HG03558 (cell line): ENCODE data around the gene B3GAT1.

ENCODE experiments used
- ATAC-seq: cut with Tn5 transposase; IDR thresholded peaks from one replicate; pipeline ENCODE4 v1.9.1; 2021; ENCODE audit warnings: moderate number of reproducible peaks; ENCODE audit not compliant: unreplicated experiment; ENCODE audit errors: extremely low read depth

Gene B3GAT1

DNA sequence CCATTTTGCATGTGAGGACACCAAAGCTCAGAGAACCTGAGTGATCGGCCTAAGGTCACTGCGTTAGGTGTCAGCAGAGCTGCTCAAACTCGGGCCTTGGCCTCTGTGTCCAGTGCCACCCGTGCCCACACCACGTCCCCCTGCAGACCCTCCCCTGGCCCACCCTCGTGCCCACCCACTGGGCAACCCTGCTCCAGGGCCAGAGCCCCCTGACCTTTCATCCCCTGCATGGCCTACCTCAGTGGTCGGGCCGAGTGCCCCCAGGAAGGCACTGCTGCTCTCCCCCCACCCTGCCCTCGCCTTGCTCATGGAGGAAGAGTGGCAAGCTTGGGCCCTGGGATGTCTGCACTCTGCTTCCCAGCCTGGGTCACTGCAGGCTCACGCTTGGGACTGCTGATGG lies 17.7 kb downstream of the B3GAT1 start:
- ATAC-seq: no peak

DNA sequence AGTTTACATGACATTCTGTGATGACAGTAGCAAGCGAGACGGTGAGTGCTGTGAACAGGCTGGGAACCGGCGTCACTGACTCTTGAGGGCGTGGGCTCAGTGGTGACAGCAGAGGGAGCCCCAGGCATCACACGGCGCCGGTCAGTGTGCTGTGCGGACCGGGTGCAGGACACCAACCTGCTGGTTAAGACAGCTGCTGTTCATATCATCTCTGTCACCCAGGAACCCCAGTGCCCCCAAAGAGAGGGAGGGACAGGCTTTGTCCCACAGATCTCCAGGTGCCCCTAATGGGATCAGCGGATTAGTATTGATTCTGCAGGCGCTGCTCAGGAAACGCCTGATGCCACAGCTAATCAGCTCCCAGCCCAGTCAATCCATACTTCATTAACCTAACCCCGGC lies 18.4 kb downstream of the B3GAT1 start:
- ATAC-seq: no peak

DNA sequence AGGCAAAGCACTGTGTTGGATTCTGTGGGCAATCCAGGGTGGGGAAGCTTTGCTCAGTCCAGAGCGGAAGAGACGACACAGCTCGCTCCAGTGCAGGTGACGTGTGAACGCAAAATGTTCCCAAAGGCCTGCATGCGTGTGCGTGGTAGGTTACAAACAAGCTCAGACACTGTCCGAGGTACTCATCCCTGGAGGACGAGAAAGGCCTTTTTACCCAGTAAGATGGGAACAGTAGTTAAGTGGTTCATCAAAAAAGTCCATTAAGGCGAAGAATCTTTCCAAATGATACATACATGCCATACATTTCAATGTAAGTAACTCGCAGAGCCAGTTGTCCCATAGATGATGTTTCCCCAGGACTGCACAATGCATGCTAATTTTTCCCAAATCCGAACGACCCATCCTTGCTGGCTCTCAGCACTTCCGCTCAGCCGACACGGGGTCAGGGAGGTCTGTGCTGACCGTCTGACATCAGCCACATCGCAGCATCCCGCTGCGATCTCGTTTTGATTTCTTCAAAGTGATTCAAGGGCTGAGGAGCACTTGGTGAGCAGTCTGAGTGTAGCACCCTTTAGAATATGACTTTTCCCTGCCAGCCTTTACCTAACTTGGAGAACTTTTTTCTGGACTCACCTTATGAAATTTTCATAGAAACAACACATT lies 19.0 kb downstream of the B3GAT1 start:
- no peak for ATAC-seq

DNA sequence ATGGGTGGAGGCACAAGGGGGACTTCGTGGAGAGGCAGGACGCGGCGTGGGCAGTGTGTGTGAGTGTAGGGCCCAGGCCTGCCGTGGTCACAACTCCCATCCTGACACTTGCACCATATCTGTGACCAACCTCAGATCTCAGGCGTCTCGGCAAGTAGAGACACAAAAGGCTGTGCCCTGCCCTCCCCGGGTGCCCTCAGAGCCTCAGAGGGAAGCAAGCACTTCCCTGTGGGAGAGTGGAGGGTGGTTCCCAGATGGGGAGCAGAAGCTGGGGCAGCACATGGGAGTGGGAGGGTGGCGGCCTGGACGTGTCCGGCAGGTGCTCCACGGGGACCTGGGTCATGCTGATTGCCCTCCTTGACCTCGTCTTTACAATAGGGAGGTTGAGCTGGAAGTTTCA lies 20.4 kb downstream of the B3GAT1 start:
- ATAC-seq: no peak

DNA sequence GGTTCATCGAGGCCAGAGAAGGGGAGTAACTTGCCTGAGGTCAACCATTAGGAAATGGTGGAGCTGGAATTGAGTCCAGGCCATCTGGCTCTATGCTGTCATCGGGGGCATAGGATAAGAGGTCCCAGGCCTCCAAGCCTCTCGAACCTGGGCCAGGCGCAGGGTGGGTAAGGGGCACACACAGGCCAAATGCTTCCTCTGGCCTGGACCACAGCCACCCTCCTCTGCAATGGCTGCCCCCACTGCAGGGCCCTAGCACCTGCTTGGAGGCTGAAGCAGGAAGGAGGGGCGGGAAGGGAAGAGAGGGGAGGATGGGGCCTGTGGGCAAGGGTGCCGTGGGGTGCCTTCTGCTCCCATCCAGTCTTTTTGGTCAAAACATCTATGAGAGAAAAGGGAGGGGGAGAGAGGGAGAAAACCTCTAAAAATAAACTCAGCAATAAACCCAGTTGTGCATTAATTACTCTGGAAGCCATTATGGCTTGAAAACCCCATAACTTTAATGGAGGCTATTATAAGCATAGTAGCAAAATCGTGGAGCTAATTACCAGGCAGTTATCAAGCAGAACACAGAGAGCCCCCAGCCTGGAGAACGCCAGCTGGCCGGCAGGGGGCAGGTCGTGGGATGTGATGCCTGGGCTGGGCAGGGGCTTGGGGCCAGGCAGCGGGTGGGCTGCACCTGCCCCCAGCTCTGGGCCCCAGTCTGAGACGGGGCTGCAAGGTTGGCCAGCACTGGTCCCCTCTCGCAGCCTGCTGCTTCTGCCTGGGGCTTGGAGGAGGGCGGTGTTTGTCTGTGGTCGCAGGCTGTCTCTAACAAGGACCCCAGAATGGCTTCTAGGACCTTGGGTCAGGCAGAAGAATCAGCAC lies 21.1 kb downstream of the B3GAT1 start:
- ATAC-seq: no peak

DNA sequence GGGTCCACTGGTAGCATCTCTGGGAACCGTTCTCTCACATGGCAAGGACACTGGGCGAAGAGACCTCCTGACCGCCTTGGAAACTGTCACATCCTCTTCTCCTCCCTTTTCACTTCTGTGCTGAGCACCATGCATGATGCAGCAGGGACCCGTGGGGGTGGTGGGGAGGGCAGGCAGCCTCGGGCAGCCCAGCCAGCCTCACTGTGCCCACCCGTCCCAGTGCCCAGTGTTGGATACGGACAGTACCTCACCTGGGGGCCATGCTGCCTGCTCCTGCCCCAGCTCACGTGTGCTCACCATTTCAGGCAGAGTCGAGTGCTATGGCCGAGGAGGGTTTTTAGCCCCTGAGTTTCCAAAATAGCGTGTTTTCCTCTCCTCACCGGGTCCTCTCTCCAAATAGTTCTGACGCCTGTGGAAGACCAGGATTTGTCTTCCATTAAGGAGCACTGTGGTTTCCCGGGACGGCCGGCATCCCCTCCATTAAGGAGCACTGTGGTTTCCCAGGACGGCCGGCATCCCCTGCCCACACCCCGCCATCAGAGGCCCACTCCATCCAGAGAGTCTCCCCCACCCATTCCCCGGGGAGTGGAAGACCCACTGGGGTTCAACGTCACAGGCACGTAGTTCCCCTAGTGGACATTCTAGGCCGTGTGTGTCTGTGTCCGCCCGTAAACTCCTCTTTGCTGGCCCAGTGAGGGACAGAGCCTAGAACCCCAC lies 22.4 kb downstream of the B3GAT1 start:
- ATAC-seq: no peak

DNA sequence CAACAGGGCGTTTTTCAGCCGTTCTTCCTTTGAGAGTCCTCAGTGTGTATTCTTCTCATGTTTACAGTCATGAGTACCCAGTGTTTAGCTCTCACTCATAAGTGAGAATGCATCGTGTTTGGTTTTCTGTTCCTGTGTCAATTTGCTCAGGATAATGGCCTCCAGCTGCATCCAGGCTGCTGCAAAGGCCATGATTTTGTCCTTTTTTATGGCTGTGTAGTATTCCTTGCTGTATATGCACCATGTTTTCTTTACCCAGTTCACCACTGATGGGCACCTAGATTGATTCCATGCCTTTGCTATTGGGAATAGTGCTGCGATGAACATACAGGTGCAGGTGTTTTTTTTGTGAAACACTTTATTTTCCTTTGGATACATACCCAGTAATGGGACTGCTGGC lies 23.5 kb downstream of the B3GAT1 start:
- no peak for ATAC-seq

DNA sequence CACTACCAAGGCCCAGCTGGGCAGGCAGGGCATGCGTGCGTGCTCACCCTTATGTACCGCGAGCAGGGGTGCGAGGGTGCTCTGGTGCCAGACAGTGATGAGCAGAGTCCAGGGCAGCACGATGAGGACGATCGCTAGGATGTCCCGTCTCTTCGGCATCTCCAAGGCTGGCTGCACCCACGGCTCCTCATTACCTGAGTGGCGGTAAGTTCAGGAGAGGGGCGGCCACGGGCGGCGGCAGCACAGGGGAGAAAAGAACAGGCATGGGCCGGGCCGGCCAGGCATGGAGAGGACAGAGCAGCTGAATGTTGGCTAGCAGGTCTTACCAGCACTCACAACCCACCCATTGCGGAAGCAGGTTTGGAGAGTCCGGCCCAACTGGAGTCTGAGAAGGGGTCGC lies 24.5 kb downstream of the B3GAT1 start:
- ATAC-seq: no peak

DNA sequence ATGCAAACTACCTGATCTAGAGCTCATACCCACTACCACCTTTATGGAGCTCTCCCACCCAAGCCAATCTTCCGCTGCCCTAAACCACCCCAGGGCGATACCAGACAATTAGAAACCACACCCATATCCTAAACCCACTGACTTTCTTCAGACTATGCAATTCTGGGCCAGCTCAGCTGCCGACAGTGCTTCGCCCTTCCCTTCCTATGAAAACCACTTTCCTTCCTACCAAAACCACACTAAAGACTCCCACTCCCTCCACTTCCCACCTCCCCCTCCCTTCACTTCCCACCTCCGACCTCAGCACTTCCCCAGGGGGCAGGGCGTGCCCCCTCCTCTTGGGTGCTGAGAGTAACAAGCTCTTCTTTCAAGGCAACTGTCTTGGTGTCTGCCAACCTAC lies 25.1 kb downstream of the B3GAT1 start:
- no peak for ATAC-seq

DNA sequence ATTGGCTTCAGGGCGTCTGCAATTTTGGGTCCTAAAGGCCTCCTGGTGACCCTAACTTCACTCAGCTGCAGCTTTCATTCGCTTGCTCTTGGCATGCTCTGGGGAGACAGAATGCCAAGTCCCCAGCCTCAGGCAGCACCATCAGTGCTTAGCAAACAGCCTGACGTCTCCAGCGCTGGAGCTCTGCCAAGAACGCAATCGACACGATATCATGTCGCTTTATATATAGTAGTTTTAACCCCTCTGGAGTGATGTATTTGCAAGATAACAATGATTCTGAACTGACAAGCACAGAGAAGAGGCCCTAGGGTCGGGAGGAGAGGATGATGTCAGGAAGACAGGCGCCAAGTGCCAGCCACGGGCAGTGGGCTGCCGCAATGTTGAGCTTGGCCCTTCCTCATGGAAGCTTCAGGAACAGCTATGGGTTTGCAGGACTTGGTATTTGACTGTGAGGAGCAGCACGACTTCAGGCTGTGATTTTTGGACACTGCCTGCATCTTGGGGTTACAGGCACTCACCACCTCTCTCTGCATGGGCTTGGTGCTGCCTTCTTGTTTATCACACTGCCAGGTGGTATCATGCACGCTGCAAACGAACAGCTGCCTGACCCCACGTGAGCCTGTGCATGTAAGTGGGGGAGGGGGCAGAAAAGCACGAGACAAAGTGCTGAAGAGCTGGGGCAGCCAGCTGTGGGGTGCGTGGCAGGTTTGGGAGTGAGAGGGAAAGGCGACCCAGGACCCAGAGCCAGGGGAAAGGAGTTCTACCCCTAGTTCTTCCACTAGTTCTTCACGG lies 26.1 kb downstream of the B3GAT1 start:
- no peak for ATAC-seq

DNA sequence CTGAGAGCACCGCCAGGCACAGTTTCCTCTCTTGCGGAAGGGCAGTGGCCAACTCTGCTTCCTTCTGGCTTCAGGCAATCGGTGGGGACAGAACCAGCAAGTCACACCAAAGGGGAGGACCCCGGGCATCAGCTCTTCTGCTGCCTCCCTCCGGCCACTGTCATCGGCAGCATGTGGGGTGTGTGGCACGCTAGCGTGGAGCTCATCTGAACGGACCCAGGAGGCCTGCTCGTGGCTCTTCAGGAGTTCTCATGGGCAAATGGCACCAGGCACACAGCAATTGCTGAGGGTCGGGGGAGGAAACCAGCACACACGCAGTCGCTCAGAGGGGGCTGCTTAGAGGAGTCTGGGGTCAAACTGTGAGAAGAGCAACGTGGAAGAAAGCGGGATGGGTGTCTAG lies 26.9 kb downstream of the B3GAT1 start:
- ATAC-seq: no peak

DNA sequence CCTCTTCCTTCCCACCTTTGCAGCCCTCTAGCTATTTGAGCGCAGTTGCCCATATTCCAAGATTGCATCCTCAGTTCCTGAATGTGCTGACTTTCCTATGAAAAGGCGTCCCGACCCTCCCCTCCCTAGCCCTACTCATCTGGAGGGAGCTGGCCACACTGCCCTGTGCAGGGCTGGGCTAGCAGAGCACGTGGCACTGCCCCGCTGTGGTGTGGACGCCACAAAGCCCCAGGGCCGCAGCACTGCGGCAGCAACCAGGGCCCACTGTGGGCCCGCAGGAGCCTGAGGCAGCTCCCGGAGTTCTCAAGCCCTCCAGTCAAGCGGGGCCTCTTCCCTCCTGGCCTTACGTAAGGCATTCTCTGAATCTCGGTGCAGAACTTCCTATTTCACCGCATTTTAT lies 27.6 kb downstream of the B3GAT1 start:
- ATAC-seq: no peak

DNA sequence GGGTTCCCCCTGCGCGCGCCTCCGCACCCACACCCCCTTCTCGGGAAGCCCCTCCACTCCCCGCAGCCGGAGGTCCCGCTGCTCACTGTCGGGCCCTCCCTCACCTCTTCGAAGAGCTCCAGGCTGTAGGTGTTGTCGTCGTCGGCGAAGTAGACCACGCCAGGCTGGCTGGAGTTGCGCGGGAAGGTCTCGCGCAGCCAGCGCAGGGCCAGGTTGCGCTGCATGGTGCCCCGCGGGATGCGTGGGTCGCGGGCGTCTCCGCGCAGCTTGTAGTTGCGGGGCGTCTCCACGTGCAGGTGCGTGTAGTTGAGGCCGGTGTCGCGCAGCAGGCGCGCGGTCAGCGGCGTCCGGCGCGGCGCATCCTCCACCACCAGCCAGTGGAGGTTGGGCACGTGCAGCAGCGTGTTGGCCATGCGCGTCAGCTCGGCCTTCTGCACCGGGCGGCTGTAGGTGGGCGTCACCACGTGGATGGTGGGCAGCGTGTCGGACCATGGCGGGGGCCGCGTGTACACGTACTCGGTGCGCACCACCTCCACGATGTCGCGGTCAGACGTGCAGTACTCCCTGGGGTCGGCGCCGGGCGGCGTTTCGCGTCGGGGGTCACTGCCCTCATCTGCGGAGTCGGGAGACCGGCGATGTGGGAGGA lies 28.3 kb downstream of the B3GAT1 start:
- ATAC-seq: no peak

DNA sequence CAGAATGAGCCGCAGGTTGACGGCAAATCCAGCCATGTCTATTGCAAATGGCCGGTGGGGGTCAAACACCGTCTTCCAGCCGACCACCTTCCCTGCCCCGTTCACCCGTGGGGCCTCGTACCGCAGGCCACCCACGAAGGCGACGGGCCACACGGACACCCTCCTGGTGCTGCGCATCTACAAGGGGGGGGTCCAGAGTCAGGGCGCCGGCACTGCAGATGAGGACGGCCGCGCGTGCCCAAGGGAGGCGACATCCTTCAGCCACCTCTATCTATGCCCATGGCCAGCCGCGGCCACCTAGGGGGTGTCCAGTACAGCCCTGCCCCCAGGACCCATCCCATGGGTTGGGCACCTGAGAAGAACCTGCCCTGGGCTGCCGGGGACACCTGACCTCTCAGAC lies 29.2 kb downstream of the B3GAT1 start:
- ATAC-seq: no peak

DNA sequence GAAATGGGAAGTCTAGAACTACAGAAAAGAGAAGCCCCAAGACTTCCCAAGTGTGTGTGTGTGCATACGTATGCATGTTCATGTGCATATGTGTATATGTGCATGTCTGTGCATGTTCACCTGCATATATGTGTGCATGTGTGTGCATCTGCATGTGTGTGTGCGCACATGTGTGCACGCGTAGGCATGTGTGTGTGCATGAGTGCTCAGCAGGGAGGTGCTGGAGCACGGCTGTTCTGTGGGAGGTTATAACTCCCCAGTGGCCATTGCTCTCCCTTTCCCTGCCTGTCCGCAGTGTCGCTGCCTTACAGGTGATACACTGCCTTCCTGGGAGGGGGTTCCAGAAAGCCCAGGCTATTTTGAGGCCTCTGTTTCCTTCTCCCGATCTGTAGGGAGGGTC lies 29.8 kb downstream of the B3GAT1 start:
- no peak for ATAC-seq

DNA sequence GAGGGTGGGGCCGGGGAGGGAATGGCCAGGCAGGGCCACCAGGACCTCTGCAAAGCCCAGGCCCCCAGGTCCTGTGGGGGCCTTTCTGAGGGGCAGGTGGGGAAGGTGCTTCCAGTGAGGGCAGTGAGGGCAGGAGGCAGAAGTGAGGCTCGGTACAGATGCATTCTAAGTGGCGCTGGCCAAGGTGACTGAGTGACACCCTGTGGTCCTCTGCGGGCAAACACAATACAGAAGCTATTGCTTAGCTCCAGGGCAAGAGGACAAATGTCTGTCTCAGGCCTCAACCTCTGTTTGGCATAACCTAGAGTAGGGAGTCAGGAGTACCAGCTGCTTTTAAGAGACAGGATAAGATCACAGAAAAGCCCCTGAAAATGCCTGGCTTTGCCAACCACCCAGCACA lies 31.3 kb downstream of the B3GAT1 start:
- ATAC-seq: no peak

DNA sequence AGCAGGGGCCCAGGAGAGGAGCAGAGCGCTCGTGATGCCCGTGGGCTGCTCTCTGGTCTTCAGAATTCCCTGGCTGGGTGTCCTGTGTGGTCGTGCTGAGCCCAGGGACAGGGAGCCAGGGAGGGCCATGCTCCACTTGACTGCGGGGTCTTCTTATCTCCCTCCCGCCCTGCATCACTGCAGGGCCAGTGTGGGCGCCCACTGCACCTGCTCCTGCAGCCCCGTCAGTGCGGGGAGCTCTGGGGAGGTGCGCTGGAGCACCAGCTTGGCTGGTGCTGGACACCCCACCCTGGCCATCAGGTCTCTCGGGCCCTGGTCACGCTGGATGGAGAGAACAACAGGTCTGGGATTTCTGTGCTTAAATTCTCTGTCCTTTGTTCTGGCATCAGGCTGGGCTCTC lies 31.8 kb downstream of the B3GAT1 start:
- no peak for ATAC-seq

DNA sequence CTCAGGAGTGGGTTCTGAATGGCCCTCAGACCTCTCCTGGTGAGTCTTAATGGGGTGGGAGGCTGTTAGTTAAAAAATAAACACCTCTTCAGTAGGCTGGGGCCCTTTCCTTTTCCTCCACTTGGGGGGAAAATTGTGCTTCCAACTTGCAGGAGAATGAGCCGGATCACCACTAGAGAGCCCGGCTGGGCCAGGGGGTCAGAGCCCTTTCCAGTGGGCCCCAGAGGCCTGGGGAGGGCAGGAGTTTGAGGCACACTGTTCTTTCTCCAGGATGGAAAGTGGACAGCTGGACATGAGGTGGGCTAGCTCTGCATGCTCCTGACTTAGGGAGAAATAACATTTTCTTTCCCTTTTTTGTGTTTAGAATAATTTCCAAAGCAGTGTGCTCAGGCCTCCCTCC lies 32.8 kb downstream of the B3GAT1 start:
- no peak for ATAC-seq

DNA sequence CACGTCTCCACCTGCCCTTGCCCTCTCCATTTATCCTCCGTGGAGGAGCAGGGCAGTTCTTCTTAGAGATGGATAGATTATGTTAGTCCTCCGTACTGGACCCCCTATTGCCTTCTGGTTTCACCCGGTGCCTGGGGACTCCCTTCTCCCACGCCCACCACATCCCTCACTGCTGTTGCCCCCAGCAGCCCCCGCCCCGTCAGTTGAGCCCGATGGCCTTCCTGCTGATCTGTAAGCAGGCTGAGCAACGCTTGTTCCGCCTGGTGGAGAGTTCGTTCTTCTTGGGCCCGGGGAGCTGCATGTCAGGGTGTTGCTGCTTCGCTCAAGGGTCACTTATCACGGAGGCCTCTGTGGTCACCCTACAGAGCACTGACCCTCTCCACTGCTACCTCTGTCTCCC lies 34.2 kb downstream of the B3GAT1 start:
- ATAC-seq: no peak
